ENCODE results near the gene SYNJ2.
"Not testable (repeated sequence)": the region's sequence is repeated elsewhere in the genome, so short reads cannot be mapped to it uniquely, and the experiment has no call there.

Gene SYNJ2

GRCh38 chr6:157956171-157956730 is 25.4 kb upstream of the SYNJ2 start:
- DNase-seq (ENCODE audit: low spot score): no peak

- DNase-seq (ENCODE audit: low spot score): no peak
These were observed 22.0 kb upstream of the SYNJ2 start for GRCh38 chr6:157959451-157960227.

- no peak for DNase-seq (ENCODE audit: low spot score)
These were observed 20.4 kb upstream of the SYNJ2 start for GRCh38 chr6:157961153-157961831.

- no peak for DNase-seq (ENCODE audit: low spot score)
These were observed 19.7 kb upstream of the SYNJ2 start for GRCh38 chr6:157961832-157962575.

- DNase-seq (ENCODE audit: low spot score): no peak
These were observed 18.9 kb upstream of the SYNJ2 start for GRCh38 chr6:157962601-157963302.

GRCh38 chr6:157964100-157964499 is 17.6 kb upstream of the SYNJ2 start:
- DNase-seq (ENCODE audit: low spot score): no peak

GRCh38 chr6:157965387-157965786 is 16.3 kb upstream of the SYNJ2 start:
- no peak for DNase-seq (ENCODE audit: low spot score)

- DNase-seq (ENCODE audit: low spot score): no peak
These were observed 15.1 kb upstream of the SYNJ2 start for GRCh38 chr6:157966589-157966977.

- DNase-seq (ENCODE audit: low spot score): no peak
These were observed 14.6 kb upstream of the SYNJ2 start for GRCh38 chr6:157967020-157967419.

- no peak for DNase-seq (ENCODE audit: low spot score)
These were observed 14.2 kb upstream of the SYNJ2 start for GRCh38 chr6:157967486-157967885.

- DNase-seq (ENCODE audit: low spot score): not testable (repeated sequence)
These were observed 9.5 kb upstream of the SYNJ2 start for GRCh38 chr6:157972177-157972576.

- DNase-seq (ENCODE audit: low spot score): no peak
These were observed 7.2 kb upstream of the SYNJ2 start for GRCh38 chr6:157974341-157974894.

GRCh38 chr6:157974967-157975366 is 6.7 kb upstream of the SYNJ2 start:
- no peak for DNase-seq (ENCODE audit: low spot score)

- DNase-seq (ENCODE audit: low spot score): no peak
These were observed 6.2 kb upstream of the SYNJ2 start for GRCh38 chr6:157975456-157975855.

- DNase-seq (ENCODE audit: low spot score): no peak
These were observed 5.1 kb upstream of the SYNJ2 start for GRCh38 chr6:157976345-157977175.

GRCh38 chr6:157977176-157977804 is 4.4 kb upstream of the SYNJ2 start:
- DNase-seq (ENCODE audit: low spot score): no peak

- no peak for DNase-seq (ENCODE audit: low spot score)
These were observed 3.5 kb upstream of the SYNJ2 start for GRCh38 chr6:157978021-157978783.

GRCh38 chr6:157980288-157981131 is 1.2 kb upstream of the SYNJ2 start:
- DNase-seq (ENCODE audit: low spot score): no peak

- DNase-seq (ENCODE audit: low spot score): no peak
These were observed 600 bp upstream of the SYNJ2 start for GRCh38 chr6:157981132-157981394.
